ENCODE measurements around the gene SRMS. TPM values are rescaled to one million over a fixed set of nuclear protein-coding genes. Genes with fewer than 3 reads are reported as not detected.

Gene SRMS
- total RNA-seq, 1 experiment from 2014 or later = 3.2 TPM

- Histone ChIP-seq H3K9ac (ENCODE audit: low read length) (no peak overlapping the region), H3K4me3 (replicated peaks in 1 of 2; ENCODE audit: low read depth in 1 of 2, low read length in 2 of 2) (no peak overlapping the region), H3K36me3 (ENCODE audit: control insufficient read depth in 1 of 2, insufficient read depth in 2 of 2, low read length in 2 of 2) (peaks cover 44 to 79% of the 10 kb centered on the region in 2 experiments), H2AFZ (ENCODE audit: low read depth, low read length, poor library complexity, severe bottlenecking) (no peak overlapping the region), H3K27me3 (ENCODE audit: insufficient read depth, low read length) (no peaks in the 10 kb centered on the region), H4K20me1 (ENCODE audit: insufficient read depth) (no peaks in the 10 kb centered on the region), H3K79me2 (ENCODE audit: insufficient read depth, low read length) (peaks cover 39% of the 10 kb centered on the region), H3K9me3 (ENCODE audit: control insufficient read depth in 1 of 2, insufficient read depth in 1 of 2, low read depth in 1 of 2, low read length in 2 of 2) (no peaks in the 10 kb centered on the region), H3K4me1 (ENCODE audit: control insufficient read depth in 1 of 2, insufficient read depth in 2 of 2, low read length in 2 of 2) (peaks cover 11 to 16% of the 10 kb centered on the region in 2 experiments; a peak in 3 of 4 replicates), H3K9me2 (ENCODE audit: insufficient read depth) (no peaks in the 10 kb centered on the region), H3K4me2 (ENCODE audit: low read length) (no peak overlapping the region), H3K27ac (ENCODE audit: low read depth, low read length) (no peak overlapping the region)
- no TSS peak for BruUV-seq (replicated peaks)
- DNase-seq (ENCODE audit: low read depth, low spot score) (no peak), ATAC-seq (no peak)
- intact Hi-C loops (cut with micrococcal nuclease) = no loop called here
- ChIA-PET POLR2A (no interaction called here), CTCF (no interaction called here), RAD21 (ENCODE audit: low non-redundant PET in 1 of 2, low total read pairs in 2 of 2, uncharacterized antibody in 2 of 2, unreplicated experiment in 2 of 2) (no interaction called here)
- no peak for TF ChIP-seq SP1 (IDR thresholded peaks at IDR 0.05; ENCODE audit: low read depth)
- TF ChIP-seq POLR2A (IDR thresholded peaks at IDR 0.05; ENCODE audit: borderline replicate concordance, extremely low read depth, insufficient read depth, insufficient read length) = no peak
- TF ChIP-seq ZFX (IDR thresholded peaks at IDR 0.05) = no peak
- TF ChIP-seq REST (IDR thresholded peaks at IDR 0.05; ENCODE audit: low read depth) = no peak
- TF ChIP-seq EZH2phosphoT487 (IDR thresholded peaks at IDR 0.05; ENCODE audit: borderline replicate concordance) = no peak
- no peak for TF ChIP-seq RAD21 (IDR thresholded peaks at IDR 0.05; ENCODE audit: low read depth)
- TF ChIP-seq SRF (IDR thresholded peaks at IDR 0.05; ENCODE audit: low read depth) = no peak
- TF ChIP-seq ATF3 (IDR thresholded peaks at IDR 0.05) = no peak
- TF ChIP-seq ZBTB33 (IDR thresholded peaks at IDR 0.05; ENCODE audit: extremely low read depth, insufficient replicate concordance, low read length) = no peak
- TF ChIP-seq FOSL1 (IDR thresholded peaks at IDR 0.05; ENCODE audit: low read depth) = no peak
- TF ChIP-seq ZNF274 (IDR thresholded peaks at IDR 0.05; ENCODE audit: low read depth, low read length) = no peak
- no peak for TF ChIP-seq CTCF (IDR thresholded peaks at IDR 0.05 in 2 of 3, conservative IDR thresholded peaks at IDR 0.05 in 1 of 3; ENCODE audit: borderline replicate concordance in 1 of 3, insufficient read depth in 1 of 3, low read depth in 2 of 3, low read length in 2 of 3)
- TF ChIP-seq TCF7L2 (IDR thresholded peaks at IDR 0.05; ENCODE audit: borderline replicate concordance, extremely low read depth, insufficient read depth, insufficient read length) = no peak
Measured at GRCh38 chr20:63492518-63492917, 55.0 kb downstream of the SRMS start.
